Stimulated activated naive B cell treated with anti-CD40 and anti-IgM and Interleukin-4, amounts not matched to agents 10 μg/mL and 1 μg/mL and 100 μg/mL, for 72 hours (primary cell): Measurements from ENCODE around the gene LACTB.
A peak's percentile ranks its signal among the peaks of the same experiment; 100 is the strongest.
"Not testable (repeated sequence)": the region's sequence is repeated elsewhere in the genome, so short reads cannot be mapped to it uniquely, and the experiment has no call there.

Experiments used
- ATAC-seq, 2 donors: fragments of 150-1000 bp; cut with Tn5 transposase; replicated peaks; 2 replicates each; pipeline ENCODE4 v1.10.0; 2021; ENCODE audit warnings: moderate library complexity in 1 of 2
- DNase-seq: peaks from one replicate; pipeline ENCODE4 v3.0.0; 2021
- H3K27ac Mint-ChIP-seq: one replicate; pipeline ENCODE4 v1.8.0; 2022; ENCODE audit warnings: mild to moderate bottlenecking, mixed read lengths
- H3K27me3 Mint-ChIP-seq, 2 donors: one replicate each; pipeline ENCODE4 v1.8.0; 2022; ENCODE audit warnings: mixed read lengths in 2 of 2
- H3K36me3 Mint-ChIP-seq, 2 donors: one replicate each; pipeline ENCODE4 v1.8.0; 2022; ENCODE audit warnings: mixed read lengths in 2 of 2, mild to moderate bottlenecking in 1 of 2
- H3K4me1 Mint-ChIP-seq, 2 donors: one replicate each; pipeline ENCODE4 v1.8.0; 2022; ENCODE audit warnings: mixed read lengths in 2 of 2, mild to moderate bottlenecking in 1 of 2
- H3K4me3 Mint-ChIP-seq, 2 donors: one replicate each; pipeline ENCODE4 v1.8.0; 2022; ENCODE audit warnings: mild to moderate bottlenecking in 2 of 2, mixed read lengths in 2 of 2, moderate library complexity in 1 of 2
- H3K9me3 Mint-ChIP-seq, 2 donors: one replicate each; pipeline ENCODE4 v1.8.0; 2022; ENCODE audit warnings: mixed read lengths in 2 of 2, mild to moderate bottlenecking in 1 of 2

The LACTB gene

DNA sequence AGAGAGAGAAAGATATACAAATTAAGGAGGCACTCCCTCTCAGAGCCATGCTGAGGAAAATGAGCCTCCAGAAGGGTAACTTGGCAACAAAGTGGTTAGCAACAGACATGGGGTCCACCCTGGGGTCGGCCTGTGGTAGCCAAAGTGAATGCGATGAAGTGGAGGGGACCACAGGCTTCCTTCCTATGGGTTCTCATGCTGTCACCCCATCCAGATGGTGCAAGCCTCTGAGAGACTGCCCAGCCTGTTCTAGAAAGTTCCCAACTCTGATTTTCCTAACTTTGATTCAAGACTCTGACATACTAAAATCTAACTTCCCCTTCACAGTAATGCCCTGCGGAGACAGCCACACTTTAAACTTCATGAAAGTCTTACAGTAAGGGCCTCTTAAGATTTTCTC is 18.2 kb upstream of the LACTB start:
- Mint-ChIP-seq H3K4me1 (no peaks in the 10 kb centered on the region), H3K27ac (no peak overlapping the region), H3K36me3 (no peaks in the 10 kb centered on the region), H3K4me3 (no peak overlapping the region), H3K27me3 (peaks cover 8 to 20% of the 10 kb centered on the region in 2 donors), H3K9me3 (peaks cover 0 to 8% of the 10 kb centered on the region in 2 donors)
- DNase-seq (no peak), ATAC-seq (no peak)

DNA sequence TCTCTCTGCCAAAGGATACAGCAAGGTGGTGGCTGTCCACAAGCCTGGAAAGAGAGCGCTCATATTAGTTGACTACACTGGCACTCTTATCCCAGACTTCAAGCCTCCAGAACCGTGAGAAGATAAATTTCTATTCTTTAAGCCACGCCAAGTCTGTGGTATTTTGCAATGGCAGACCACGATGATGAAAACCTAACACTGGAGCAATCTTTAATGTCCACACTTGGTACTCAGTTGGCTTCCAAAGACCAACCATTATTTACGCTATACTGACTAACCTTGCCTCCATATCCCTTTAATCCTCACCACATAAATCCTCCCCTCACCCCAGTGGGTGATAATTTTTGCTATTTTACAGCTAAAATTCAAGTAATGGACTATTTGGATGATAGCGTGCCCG is 16.9 kb upstream of the LACTB start:
- Mint-ChIP-seq H3K36me3 (no peaks in the 10 kb centered on the region), H3K4me1 (no peaks in the 10 kb centered on the region), H3K4me3 (no peak overlapping the region), H3K9me3 (peaks cover 0 to 8% of the 10 kb centered on the region in 2 donors), H3K27me3 (peaks cover 14 to 20% of the 10 kb centered on the region in 2 donors), H3K27ac (no peak overlapping the region)
- DNase-seq (no peak), ATAC-seq (no peak)

- not testable (repeated sequence) for H3K27ac Mint-ChIP-seq, H3K4me3 Mint-ChIP-seq, H3K36me3 Mint-ChIP-seq, H3K4me1 Mint-ChIP-seq, ATAC-seq, H3K9me3 Mint-ChIP-seq, DNase-seq
- peaks cover 14 to 20% of the 10 kb centered on the region in 2 donors for H3K27me3 Mint-ChIP-seq
Measured at GRCh38 chr15:63105354-63105753, 16.3 kb upstream of the LACTB start.

GRCh38 chr15:63107895-63108546 is 13.6 kb upstream of the LACTB start:
- no peak overlapping the region for H3K4me3 Mint-ChIP-seq
- peaks cover 14 to 18% of the 10 kb centered on the region in 2 donors for H3K27me3 Mint-ChIP-seq
- no peak overlapping the region for H3K27ac Mint-ChIP-seq
- ATAC-seq (no peak), DNase-seq (no peak)
- peaks cover 0 to 8% of the 10 kb centered on the region in 2 donors for H3K9me3 Mint-ChIP-seq
- no peaks in the 10 kb centered on the region for H3K4me1 Mint-ChIP-seq
- H3K36me3 Mint-ChIP-seq, result no peaks in the 10 kb centered on the region

DNA sequence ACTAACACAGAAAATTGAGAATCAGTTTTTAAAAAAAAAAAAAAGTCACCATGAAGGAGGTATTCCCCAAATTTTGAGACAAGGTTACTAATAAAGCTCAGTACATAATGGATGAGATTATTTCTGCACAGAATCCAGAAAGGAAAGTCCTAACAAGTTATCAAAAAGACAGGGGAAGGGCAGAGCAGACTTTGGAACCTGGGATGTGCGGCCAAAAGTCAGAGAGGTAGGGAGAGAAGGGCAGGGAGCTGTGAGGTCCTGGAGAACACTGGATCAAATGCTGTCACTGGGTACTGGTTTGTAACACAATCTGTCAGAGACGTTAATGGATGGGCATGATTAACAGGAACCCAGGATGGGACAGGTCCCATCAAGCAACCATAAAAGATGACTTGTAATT is 12.2 kb upstream of the LACTB start:
- DNase-seq (no peak), ATAC-seq (no peak)
- peaks cover 9 to 14% of the 10 kb centered on the region in 2 donors for H3K27me3 Mint-ChIP-seq
- H3K27ac Mint-ChIP-seq, result no peak overlapping the region
- no peak overlapping the region for H3K4me3 Mint-ChIP-seq
- H3K36me3 Mint-ChIP-seq, result no peaks in the 10 kb centered on the region
- peaks cover 0 to 7% of the 10 kb centered on the region in 2 donors for H3K9me3 Mint-ChIP-seq
- H3K4me1 Mint-ChIP-seq, result no peaks in the 10 kb centered on the region

- Mint-ChIP-seq H3K36me3 (no peaks in the 10 kb centered on the region), H3K9me3 (peaks cover 0 to 7% of the 10 kb centered on the region in 2 donors), H3K27me3 (peaks cover 6 to 14% of the 10 kb centered on the region in 2 donors), H3K4me3 (no peak overlapping the region), H3K4me1 (no peaks in the 10 kb centered on the region), H3K27ac (no peak overlapping the region)
- no peak for DNase-seq
- no peak for ATAC-seq
Measured at GRCh38 chr15:63109920-63110319, 11.7 kb upstream of the LACTB start.

- DNase-seq (no peak), ATAC-seq (no peak)
- H3K36me3 Mint-ChIP-seq, result no peaks in the 10 kb centered on the region
- H3K27me3 Mint-ChIP-seq, result peaks cover 6 to 11% of the 10 kb centered on the region in 2 donors
- H3K27ac Mint-ChIP-seq, result no peak overlapping the region
- no peaks in the 10 kb centered on the region for H3K4me1 Mint-ChIP-seq
- peaks cover 0 to 5% of the 10 kb centered on the region in 2 donors for H3K9me3 Mint-ChIP-seq
- H3K4me3 Mint-ChIP-seq, result no peak overlapping the region
Measured at GRCh38 chr15:63110428-63111026, 11.1 kb upstream of the LACTB start.

DNA sequence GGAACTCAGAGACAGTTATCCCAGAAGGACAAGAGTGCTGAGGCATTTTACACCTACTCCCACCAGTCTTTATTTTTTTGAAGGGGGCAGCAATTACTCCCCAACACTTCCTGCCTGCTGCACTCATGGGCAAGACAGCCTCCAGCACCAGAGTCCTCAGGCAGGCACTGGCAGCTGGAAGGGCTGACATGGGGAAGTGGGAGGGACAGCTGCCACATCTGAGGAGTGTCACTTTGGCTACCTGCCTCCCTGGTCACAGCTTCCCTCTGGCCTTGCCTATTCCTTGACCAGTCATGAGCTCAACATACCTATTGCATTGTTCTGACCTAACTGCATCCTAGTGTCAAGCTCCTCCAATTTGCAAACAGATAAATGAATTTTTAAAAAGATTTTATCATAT is 10.2 kb upstream of the LACTB start:
- DNase-seq (no peak), ATAC-seq (no peak)
- Mint-ChIP-seq H3K36me3 (no peaks in the 10 kb centered on the region), H3K4me3 (no peak overlapping the region), H3K27me3 (peaks cover 0 to 6% of the 10 kb centered on the region in 2 donors), H3K4me1 (no peaks in the 10 kb centered on the region), H3K9me3 (no peaks in the 10 kb centered on the region), H3K27ac (no peak overlapping the region)

DNA sequence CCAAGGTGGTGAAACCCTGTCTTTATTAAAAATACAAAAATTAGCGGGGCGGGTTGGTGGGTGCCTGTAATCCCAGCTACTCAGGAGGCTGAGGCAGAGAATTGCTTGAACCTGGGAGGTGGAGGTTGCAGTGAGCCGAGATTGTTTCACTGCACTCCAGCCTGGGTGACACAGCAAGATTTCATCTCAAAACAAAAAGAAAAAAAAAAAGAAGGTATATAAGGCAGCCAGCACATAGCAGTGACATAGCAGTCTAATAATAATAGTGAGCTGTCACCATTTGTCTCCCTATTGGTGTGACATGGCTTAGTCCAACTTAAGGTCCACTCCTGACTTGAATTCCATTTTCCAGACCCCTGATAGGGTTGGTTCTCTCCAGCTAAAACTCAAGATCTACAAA is 8.8 kb upstream of the LACTB start:
- no peaks in the 10 kb centered on the region for H3K9me3 Mint-ChIP-seq
- ATAC-seq (no peak), DNase-seq (no peak)
- H3K27ac Mint-ChIP-seq, result no peak overlapping the region
- no peaks in the 10 kb centered on the region for H3K36me3 Mint-ChIP-seq
- no peaks in the 10 kb centered on the region for H3K4me1 Mint-ChIP-seq
- H3K4me3 Mint-ChIP-seq, result no peak overlapping the region
- H3K27me3 Mint-ChIP-seq, result peaks cover 0 to 6% of the 10 kb centered on the region in 2 donors

DNA sequence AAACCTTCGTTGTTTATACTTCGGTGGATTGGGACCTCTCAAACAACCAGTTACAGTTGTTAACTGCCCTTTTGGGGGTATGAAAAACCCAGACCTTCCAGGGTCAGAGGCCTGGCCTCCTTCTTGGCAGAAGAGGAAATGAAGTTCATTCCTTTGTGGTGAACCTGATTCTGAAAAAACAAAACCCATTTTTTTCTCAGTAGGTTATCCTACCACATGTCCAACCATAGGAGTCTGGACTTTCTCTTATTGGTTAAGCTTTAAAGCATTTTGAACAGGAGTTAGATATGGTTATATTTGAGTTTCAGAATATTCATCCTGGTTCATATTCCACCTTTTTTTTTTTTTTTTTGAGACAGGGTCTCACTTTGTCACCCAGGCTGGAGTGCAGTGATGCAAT is 7.2 kb upstream of the LACTB start:
- no peaks in the 10 kb centered on the region for H3K27me3 Mint-ChIP-seq
- H3K4me3 Mint-ChIP-seq, result no peak overlapping the region
- no peak overlapping the region for H3K27ac Mint-ChIP-seq
- no peaks in the 10 kb centered on the region for H3K4me1 Mint-ChIP-seq
- peaks cover 1 to 4% of the 10 kb centered on the region in 2 donors for H3K9me3 Mint-ChIP-seq
- no peak for ATAC-seq
- no peak for DNase-seq
- H3K36me3 Mint-ChIP-seq, result peaks cover under 1 to 3% of the 10 kb centered on the region in 2 donors

DNA sequence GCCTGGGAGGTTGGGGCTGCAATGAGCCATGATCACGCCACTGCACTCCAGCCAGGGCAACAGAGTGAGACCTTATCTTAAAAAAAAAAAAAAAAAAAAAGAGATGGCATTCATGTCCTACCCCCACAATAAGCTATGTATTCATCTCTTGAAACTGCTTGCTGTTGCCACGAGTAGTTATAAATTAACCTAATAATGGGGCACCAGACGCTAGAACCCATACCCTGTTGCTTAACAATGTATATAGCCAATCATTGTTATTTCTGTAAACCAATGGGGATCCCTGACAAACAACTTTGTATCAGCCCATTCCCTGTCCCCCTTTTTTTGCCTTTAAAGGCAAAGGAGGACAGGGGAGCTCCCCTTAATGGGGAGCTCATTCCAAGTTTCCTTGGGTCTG is 2.8 kb upstream of the LACTB start:
- peaks cover 11% of the 10 kb centered on the region in 2 donors for H3K9me3 Mint-ChIP-seq
- H3K4me3 Mint-ChIP-seq, result no peak overlapping the region
- H3K27ac Mint-ChIP-seq, result no peak overlapping the region
- peaks cover 7 to 21% of the 10 kb centered on the region in 2 donors for H3K4me1 Mint-ChIP-seq
- peaks cover 15 to 16% of the 10 kb centered on the region in 2 donors for H3K36me3 Mint-ChIP-seq
- no peak for ATAC-seq
- DNase-seq, result no peak
- H3K27me3 Mint-ChIP-seq, result no peaks in the 10 kb centered on the region

GRCh38 chr15:63122002-63122875 is 578 bp downstream of the LACTB start:
- peaks cover 31 to 34% of the 10 kb centered on the region in 2 donors for H3K36me3 Mint-ChIP-seq
- no peaks in the 10 kb centered on the region for H3K27me3 Mint-ChIP-seq
- H3K4me1 Mint-ChIP-seq, result peaks cover 7 to 28% of the 10 kb centered on the region in 2 donors
- H3K27ac Mint-ChIP-seq, result peak overlapping the region; percentile 93
- ATAC-seq (peak; percentile 88 to 90), DNase-seq (peak; percentile 91)
- peak overlapping the region; percentile 87 to 88 for H3K4me3 Mint-ChIP-seq
- H3K9me3 Mint-ChIP-seq, result peaks cover 11% of the 10 kb centered on the region in 2 donors

DNA sequence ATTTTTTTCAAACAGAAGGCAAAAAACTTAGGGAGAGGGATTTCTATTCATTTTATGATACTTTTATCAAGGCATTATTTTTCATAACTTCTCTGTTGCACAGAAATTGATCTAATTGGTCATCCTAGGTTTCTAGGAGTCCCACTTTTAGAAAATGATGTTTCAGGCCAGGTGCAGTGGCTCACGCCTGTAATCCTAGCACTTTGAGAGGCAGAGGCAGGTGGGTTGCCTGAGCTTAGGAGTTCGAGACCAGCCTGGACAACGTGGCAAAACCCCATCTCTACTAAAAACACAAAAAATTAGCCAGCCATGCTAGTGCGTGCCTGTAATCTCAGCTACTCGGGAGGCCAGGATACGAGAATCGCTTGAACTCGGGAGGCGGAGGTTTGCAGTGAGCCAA is 2.8 kb downstream of the LACTB start:
- no peak overlapping the region for H3K27ac Mint-ChIP-seq
- H3K4me1 Mint-ChIP-seq, result peaks cover 7 to 28% of the 10 kb centered on the region in 2 donors
- ATAC-seq (no peak), DNase-seq (no peak)
- H3K4me3 Mint-ChIP-seq, result no peak overlapping the region
- no peaks in the 10 kb centered on the region for H3K27me3 Mint-ChIP-seq
- peaks cover 33% of the 10 kb centered on the region in 2 donors for H3K36me3 Mint-ChIP-seq
- peaks cover 6 to 9% of the 10 kb centered on the region in 2 donors for H3K9me3 Mint-ChIP-seq

- no peaks in the 10 kb centered on the region for H3K27me3 Mint-ChIP-seq
- no peak overlapping the region for H3K27ac Mint-ChIP-seq
- H3K36me3 Mint-ChIP-seq, result peaks cover 35 to 43% of the 10 kb centered on the region in 2 donors
- no peak overlapping the region for H3K4me3 Mint-ChIP-seq
- DNase-seq (no peak), ATAC-seq (no peak)
- no peaks in the 10 kb centered on the region for H3K9me3 Mint-ChIP-seq
- peaks cover 1 to 21% of the 10 kb centered on the region in 2 donors for H3K4me1 Mint-ChIP-seq
Measured at GRCh38 chr15:63126726-63127125, 5.1 kb downstream of the LACTB start.
